Eye (tissue), 1 donor: Measurements from ENCODE around the gene TPPP2.
A peak's percentile ranks its signal among the peaks of the same experiment; 100 is the strongest.
"Not testable (repeated sequence)": the region's sequence is repeated elsewhere in the genome, so short reads cannot be mapped to it uniquely, and the experiment has no call there.

ENCODE experiments used
- DNase-seq: peaks from one replicate; pipeline ENCODE4 v3.0.0-alpha.2; 2015

Gene TPPP2

DNA sequence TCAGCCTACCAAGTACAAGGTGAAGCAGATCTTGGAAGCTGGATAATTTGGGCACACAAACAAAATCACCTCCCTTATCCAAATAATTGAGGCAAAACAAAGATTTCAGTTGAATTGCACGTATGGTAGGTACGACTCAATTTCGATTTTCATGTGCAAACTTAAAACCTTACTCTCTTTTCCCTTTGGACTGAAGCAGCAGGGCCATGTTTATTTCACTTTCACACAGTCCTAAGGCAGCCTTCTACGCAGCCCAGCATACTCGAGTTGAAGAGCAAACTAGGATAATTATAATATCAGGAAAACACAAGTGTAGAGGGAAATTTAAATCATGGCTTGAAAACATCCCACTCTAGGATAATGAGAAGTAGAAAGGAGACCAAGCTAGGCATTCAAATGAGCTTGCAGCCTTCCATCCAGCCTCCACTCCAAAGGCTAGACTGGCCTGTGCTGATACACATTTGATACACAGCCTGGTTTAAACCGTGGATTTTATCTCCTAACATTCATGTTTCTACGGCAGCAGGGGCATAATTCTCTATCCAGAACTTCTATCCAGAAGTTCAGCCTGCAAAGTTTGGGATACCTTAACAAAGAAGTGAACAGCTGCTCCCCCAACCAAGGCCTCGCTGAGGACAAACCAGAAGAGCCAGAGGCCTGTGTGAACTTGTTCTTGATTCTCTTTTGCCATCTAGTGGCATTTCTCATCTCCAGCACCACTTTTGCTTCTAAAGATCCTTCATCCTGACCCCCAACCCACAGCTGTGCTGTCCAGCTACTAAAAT lies 9.8 kb downstream of the TPPP2 start:
- DNase-seq: peak; percentile 90

DNA sequence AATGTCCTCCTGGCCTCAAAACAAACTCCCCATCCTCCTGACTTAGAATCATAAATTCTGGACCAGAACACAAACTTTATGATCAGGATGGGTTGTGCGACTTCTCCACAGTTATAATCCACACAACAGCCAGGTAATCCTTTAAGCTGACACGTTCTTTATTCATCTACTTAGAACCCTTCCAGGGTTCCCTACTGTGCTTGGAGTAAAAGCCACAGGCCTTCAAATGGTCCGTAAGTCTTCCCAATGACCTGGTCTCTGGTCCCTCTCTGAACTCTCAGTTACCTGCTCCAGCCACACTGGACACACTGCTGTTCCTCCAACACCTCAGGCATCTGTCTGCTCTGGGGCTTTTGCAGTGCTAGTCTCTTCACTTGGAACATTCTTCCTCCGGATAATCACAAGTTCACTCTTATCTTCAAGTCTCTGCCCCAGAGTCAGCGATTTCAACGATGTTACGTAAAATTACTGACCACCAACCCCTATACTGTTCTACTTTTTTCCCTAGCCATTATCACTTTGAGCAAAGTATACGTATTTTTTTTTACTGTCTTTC lies 10.4 kb downstream of the TPPP2 start:
- no peak for DNase-seq

DNA sequence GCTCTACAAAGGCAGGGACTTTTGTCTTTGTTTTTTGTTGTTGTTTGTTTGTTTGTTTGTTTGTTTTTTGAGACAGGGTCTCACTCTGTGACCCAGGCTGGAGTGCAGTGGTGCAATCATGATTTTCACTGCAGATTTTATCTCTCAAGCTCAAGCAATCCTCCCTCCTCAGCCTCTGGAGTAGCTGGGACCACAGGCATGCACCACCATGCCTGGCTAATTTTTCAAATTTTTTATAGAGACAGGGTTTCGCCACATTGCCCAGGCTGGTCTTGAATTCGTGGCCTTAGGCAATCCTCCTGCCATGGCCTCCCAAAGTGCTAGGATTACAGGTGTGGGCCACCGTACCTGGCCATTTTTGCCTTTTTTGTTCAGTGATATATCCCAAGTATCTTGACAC lies 10.9 kb downstream of the TPPP2 start:
- DNase-seq: not testable (repeated sequence)

DNA sequence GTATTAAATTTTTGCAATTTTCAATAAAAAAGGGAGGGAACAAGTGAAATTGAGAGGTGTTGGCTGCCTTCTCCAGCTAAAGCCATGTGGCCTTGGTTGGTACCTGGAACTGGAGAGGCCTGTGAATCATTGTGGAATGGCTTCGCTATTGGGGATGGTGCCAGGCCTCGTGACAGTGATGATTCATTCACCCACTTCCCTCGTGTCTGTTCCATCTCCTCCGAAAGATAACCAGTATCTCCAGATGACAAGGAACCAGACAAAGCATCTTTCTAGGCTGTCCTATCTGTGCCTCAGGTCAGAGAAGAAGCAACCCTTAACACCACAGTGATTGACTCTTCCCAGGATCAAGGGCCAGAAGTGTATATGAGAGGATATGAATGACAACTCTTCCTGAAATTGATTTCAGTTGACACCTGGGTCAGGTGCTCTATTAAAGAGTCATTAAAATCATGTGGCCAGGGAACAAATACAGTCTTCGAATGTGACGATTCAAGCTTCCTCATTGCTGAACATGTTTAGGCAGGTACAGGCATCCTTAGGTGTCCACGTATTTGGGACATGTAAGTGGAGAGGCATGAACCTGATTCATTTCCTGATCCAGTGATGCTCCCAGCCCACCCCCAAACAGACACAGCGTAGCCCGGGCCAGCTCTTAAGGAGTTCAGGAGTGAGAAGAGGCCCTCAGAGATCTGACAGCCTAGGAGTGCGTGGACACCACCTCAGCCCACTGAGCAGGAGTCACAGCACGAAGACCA lies 11.8 kb downstream of the TPPP2 start, which contains the start of gene RNASE7:
Gene RNASE7 (plus strand): TSS at position 687 of the 758 bp plus-strand sequence. CDS start 631 bp downstream, outside the sequence.
- DNase-seq: no peak

DNA sequence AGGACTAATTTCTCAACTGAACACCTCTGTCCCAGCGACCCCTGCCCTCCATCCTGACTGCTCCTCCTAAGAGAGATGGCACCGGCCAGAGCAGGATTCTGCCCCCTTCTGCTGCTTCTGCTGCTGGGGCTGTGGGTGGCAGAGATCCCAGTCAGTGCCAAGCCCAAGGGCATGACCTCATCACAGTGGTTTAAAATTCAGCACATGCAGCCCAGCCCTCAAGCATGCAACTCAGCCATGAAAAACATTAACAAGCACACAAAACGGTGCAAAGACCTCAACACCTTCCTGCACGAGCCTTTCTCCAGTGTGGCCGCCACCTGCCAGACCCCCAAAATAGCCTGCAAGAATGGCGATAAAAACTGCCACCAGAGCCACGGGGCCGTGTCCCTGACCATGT lies 12.9 kb downstream of the TPPP2 start:
- DNase-seq: no peak

DNA sequence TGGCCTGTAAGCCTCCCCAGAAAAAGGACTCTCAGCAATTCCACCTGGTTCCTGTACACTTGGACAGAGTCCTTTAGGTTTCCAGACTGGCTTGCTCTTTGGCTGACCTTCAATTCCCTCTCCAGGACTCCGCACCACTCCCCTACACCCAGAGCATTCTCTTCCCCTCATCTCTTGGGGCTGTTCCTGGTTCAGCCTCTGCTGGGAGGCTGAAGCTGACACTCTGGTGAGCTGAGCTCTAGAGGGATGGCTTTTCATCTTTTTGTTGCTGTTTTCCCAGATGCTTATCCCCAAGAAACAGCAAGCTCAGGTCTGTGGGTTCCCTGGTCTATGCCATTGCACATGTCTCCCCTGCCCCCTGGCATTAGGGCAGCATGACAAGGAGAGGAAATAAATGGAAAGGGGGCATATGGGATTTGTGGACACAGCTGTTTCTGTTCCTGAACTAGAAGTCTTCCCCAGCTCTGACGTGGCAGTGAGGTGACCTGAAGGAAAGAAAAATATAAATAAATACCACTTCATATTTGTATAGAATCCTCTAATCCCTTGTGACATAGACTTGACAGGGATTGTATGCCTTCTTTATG lies 13.5 kb downstream of the TPPP2 start:
- DNase-seq: no peak

DNA sequence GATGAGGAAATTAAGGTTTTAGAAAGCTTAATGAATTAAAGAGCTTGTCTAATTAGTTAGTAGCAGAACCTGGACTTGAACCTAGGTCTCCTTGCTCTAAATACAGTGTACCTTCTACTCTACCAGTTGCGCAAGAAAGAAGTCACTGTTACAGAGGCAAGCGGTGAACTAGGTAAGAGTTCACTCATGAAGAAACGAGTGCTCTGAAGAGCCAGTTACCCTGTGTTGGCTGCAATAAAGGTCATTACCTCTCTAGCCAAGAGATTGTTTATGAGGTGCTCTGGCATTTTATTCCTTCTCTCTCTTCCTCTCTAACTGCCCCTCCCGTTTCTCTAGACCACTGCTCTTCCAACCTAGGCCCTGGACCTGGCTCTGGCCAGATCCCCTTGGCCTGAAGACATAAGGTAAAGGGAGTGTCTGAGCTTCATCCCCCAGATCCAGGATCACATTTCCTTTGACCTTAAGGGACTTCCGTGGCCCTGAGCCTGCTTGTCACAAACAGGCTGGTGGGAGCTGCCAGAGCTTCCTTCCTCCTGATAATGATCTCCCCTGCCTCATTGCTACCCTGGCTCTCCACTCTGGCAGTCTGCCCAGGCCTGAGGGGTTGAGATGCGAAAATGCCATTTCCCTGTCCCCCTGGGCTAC lies 14.1 kb downstream of the TPPP2 start:
- DNase-seq: no peak

DNA sequence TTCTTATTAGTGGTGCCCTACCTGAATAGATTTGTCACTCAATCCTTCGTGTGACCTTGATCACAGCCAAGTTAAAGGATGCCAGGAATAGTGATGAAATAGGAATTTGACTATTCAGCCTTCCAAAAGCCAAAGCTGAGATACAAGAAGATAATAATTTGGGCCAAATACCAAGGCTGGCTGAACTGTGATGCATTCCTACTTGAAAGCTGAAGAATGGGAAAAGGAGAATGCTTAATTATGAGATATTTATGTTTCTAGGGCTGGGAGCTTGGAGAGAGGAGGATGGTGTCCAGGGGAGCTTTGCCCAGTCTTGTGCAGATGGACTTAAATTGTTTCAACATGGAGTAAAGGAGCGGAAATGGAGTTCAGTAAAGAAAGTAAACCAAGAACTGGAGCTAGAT lies 17.4 kb downstream of the TPPP2 start:
- DNase-seq: no peak

DNA sequence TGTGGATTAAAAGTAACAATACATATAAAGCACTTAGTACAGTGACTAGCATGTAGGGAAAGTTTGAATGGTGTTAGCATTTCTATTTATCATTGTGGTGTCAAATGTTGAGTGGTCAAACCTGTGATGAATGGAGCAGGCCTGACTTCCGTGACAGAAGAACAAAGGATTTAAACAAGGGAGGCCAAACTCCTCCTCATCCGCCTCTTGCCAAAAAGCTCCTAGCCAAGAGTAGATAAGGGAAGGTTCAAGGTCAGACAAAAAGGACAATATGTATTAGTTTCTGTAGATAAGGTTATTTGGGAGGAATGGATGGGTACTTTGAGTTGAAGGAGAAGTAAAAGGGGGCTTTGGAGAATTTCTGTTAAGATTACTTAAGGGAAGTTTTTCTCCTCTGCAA lies 18.6 kb downstream of the TPPP2 start:
- no peak for DNase-seq

DNA sequence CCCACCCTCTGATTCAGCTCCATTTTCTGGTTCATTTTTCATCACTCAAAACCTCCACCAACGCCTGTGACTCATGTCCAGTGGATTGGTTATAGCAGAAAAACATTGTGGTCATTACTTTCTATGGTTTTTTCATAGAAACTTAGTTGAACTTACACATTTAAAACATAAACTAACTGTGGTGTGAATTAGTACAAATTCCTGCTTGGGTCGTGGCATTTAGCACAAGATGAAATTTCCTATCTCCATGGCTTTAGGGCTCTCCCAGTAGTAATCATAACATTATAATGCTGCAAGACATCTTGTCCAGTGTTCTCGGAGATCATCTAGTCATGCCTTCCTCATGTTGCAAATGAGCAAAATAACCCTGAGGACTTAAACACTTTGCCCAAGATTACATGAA lies 19.3 kb downstream of the TPPP2 start:
- no peak for DNase-seq

DNA sequence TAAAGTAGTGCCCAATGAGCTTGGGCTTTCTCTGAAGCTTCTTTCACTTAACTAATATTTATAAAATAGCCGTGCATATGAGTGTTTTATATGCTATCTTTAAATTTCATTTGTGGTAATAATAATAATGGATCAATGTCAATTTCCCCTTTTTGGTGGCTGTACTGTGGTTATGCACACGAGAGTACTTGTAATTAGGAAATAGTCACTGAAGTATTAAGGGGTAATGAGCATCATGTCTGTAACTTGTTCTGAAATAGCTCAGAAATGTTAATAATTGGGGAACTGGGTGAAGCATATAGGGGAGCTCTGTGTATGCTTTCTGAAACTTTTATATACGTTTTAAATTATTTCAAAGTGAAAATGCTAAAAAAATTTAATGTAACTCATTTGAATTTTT lies 20.6 kb downstream of the TPPP2 start:
- DNase-seq: no peak

DNA sequence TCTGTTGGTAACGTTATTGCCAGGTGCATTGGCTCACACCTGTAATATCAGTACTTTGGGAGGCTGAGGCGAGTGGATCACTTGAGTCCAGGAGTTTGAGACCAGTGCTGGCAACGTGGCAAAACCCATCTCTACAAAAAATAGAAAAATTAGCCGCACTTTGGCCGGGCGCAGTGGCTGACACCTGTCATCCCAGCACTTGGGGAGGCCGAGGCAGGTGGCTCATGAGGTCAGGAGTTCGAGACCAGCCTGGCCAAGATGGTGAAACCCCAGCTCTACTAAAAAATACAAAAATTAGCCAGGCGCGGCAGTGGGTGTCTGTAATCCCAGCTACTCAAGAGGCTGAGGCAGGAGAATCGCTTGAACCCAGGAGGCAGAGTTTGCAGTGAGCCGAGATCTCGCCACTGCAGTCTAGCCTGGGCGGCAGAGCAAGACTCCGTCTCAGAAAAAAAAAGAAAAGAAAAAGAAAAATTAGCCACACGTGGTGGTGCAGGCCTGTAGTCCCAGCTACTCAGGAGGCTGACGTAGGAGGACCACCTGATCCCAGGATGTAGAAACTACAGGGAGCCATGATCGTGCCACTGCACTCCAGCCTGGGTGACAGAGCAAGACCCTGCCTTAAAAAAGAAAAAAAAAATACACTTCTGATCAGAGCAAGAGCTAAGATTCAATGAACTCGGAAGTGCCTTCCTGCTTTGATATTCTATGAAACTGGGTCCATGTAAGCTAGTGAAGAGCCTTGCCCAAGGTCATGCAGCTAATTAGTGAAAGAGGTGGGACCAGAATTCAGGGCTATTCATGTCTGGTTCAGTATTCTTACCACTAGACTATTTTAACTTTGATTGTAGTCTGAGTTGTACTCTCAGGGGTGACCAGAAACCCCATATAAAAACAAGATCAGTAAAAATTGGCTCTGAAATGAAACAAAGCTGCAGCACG lies 23.4 kb downstream of the TPPP2 start:
- no peak for DNase-seq

DNA sequence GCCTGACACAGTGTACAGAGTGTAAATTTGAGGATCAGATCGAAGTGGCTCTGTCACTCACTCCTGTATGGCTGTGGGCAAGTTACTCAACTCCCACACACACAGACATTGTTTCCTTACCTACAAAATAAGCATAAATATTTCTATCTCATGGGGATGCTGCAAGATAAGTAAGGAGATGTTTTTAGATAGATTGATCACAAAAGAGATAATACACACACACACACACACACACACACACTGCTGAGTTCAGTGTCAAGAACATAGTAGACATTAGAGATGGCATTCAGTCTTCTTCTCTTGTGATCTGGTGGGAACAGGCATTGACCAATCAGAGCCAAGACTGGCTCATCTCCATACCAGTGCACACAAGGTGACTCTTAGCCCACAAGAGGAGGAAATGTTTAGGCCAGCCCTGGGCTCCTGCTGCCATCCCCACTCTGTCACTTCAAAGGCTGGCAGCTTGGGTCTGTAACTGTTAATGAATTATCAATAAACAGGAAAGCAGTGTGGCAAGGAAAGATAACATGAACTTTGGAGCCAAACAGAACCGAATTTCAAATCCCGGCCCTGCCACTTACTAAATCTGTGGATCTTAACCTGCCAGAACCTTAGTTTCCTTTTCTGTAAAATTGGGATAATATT lies 24.2 kb downstream of the TPPP2 start:
- DNase-seq: no peak

DNA sequence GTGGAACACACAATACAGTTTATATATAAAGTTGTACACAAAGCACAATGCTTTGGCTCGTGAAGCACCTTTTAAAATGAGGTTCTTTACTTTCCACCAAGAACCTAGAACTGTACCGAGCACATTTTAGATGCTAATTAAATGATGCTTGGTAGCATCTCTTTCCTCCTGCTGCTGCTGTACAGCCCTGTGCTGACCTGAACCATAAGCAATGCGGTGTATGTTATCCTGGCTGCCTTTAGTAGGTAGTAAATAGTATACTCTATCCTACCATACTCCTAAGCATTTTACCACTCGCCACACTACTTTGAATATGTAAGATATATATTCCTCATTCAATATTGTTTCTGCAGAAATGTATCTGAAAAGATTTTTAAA lies 24.7 kb downstream of the TPPP2 start:
- no peak for DNase-seq

DNA sequence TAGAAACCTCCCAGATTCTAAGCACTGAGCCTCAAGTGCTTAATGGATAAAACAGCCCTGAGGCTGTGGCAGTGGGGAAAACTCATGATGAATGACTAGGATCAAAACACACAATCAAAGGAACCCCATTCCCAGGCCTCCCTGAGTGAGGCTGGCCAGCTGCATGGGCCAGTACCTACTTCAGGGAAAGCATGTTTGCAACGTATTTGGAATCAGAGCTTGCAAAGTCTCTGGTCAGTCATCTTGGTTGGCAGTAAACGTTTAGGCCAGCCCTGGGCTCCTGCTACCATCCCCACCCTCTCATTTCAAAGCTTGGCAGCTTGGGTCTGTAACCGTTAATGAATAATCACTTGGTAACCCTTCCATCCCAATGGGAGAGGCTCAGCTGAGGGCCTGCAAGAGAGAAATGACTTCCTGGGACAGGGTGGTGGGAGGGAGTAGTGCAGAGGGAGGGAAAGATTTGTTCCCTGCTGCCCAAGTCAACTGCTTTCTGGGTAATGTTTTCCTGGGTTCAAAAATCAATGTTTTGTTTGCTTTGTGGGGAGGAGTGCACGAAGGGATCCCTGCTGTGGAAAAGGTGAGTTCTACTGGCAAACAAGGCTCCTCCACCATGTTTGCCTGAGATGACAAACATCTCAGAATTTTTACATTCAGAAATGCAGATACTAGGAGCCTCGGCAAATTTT lies 25.6 kb downstream of the TPPP2 start:
- no peak for DNase-seq

DNA sequence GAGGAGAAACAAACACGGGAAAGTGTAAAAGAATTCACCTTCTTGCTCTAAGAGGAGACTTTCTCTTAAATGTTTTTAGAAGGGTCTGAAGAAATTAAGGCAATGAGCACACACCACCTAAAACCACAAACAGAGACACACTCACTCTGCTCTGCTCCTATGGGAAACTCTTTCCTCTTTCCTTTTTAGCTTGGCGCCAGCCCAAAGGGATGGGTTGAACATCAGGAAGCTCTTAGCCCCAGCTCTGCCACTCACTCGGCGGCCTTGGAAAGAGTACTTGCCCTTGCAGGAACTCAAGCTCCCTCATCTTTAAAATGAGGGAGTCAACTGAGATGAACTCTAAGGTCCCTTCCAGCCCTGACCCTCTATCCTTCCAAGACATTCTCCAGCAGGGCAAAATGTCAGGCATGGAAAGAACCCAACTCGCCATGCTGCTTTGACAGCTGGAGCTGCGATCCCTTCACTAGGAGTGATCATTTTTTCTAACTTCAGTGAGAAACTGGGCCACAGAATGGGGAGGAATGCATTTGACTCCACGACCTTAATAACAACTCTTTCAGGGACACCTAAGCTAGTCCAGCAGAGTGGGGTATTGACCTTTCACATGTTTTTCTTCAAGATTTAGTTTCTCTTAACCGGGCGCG lies 26.6 kb downstream of the TPPP2 start:
- DNase-seq: no peak

DNA sequence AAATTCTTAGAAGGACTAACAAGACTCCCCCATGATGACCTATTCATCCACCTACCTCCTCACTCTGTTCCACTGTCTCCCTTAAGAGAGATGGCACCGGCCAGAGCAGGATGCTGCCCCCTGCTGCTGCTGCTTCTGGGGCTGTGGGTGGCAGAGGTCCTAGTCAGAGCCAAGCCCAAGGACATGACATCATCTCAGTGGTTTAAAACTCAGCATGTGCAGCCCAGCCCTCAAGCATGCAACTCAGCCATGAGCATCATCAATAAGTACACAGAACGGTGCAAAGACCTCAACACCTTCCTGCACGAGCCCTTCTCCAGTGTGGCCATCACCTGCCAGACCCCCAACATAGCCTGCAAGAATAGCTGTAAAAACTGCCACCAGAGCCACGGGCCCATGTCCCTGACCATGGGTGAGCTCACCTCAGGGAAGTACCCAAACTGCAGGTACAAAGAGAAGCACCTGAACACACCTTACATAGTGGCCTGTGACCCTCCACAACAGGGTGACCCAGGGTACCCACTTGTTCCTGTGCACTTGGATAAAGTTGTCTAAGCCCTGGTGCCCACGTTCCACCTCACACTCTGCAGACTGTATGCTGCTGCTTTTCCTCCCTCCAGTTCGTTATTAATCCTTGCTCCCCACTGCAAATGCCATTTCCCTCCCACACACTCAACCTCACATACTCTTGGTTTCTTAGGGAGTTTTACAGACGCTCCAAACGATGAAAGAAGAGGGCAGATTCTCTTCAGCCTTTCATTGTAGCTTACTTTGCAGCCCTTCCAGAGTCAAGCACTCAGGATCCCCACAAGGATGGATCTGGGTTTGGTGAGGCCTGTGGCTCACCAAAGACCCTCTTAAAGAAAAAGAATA lies 28.0 kb downstream of the TPPP2 start, which contains the start of gene RNASE8:
Gene RNASE8 (plus strand): TSS at position 20 of the 873 bp plus-strand sequence. CDS start 71 bp downstream, at position 91.
- DNase-seq: no peak

DNA sequence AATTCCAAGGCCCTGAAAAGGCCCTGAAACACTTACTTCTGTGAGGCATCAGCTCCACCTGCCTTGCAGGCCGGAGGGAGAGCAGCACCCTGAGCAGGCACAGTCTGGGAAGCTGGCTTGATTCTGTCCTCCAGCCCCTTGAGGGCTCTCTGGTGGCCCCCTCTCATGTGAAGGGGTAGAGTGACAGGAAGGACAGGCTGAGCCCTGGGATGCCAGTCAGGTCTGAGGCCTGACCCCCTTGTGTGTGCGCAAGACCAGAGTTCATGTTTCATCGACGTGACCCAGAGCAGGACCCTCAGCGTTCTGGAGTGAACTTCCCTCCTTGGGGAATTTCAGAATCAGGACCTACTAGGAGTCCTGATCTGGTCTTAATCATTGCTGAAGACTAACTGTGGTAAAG lies 28.9 kb downstream of the TPPP2 start:
- DNase-seq: no peak
